Fibroblast of lung (primary cell): ENCODE measurements around the gene KCNK18. TPM values are rescaled to one million over a fixed set of nuclear protein-coding genes. Genes with fewer than 3 reads are reported as not detected.
"Not testable (repeated sequence)": the region's sequence is repeated elsewhere in the genome, so short reads cannot be mapped to it uniquely, and the experiment has no call there.

ENCODE experiments used
- DNase-seq, 2 donors: peaks; one replicate each; pipeline versions ENCODE4 v3.0.0 to v3.0.0-alpha.2; 2010; ENCODE audit warnings: low read depth in 2 of 2
- H2AFZ ChIP-seq: 2 replicates; pipeline ENCODE4 v1.5.1; 2012; ENCODE audit warnings: low read length, control low read depth, inconsistent platforms
- H3K27ac ChIP-seq: 2 replicates; pipeline ENCODE4 v1.5.1; 2011; ENCODE audit warnings: low read length, control low read depth; ENCODE audit not compliant: insufficient read depth
- H3K27me3 ChIP-seq: 2 replicates; pipeline ENCODE4 v1.5.1; 2011; ENCODE audit warnings: mild to moderate bottlenecking, low read length; ENCODE audit not compliant: control insufficient read depth, insufficient read depth
- H3K36me3 ChIP-seq: 2 replicates; pipeline ENCODE4 v1.5.1; 2011; ENCODE audit warnings: low read length; ENCODE audit not compliant: control insufficient read depth, insufficient read depth
- H3K4me1 ChIP-seq: 2 replicates; pipeline ENCODE4 v1.5.1; 2011; ENCODE audit warnings: low read length; ENCODE audit not compliant: control insufficient read depth, insufficient read depth; ENCODE audit errors: extremely low read depth
- H3K4me2 ChIP-seq: 2 replicates; pipeline ENCODE4 v1.5.1; 2011; ENCODE audit warnings: low read length, control low read depth; ENCODE audit not compliant: insufficient read depth; ENCODE audit errors: extremely low read depth
- H3K4me3 ChIP-seq, 4 experiments: fragments of 200-600 bp in 1 of 4; sonication (generic) in 1 of 4; replicated peaks in 1 of 4; 2 replicates each; pipeline ENCODE4 v1.5.1; 2011 to 2016; ENCODE audit warnings: low read length in 4 of 4, low read depth in 3 of 4, mild to moderate bottlenecking in 3 of 4, control low read depth in 2 of 4, inconsistent platforms in 1 of 4, mixed read lengths in 1 of 4; ENCODE audit not compliant: insufficient read depth in 1 of 4; ENCODE audit errors: control extremely low read depth in 1 of 4
- H3K79me2 ChIP-seq: 2 replicates; pipeline ENCODE4 v1.5.1; 2012; ENCODE audit warnings: mild to moderate bottlenecking, low read length, inconsistent platforms; ENCODE audit not compliant: control insufficient read depth, insufficient read depth
- H3K9ac ChIP-seq: 2 replicates; pipeline ENCODE4 v1.5.1; 2011; ENCODE audit warnings: mild to moderate bottlenecking, low read length, control low read depth; ENCODE audit not compliant: insufficient read depth
- H3K9me3 ChIP-seq: 2 replicates; pipeline ENCODE4 v1.5.1; 2012; ENCODE audit warnings: low read depth, low read length; ENCODE audit not compliant: control insufficient read depth, insufficient read depth
- H4K20me1 ChIP-seq: 2 replicates; pipeline ENCODE4 v1.5.1; 2011; ENCODE audit warnings: low read length; ENCODE audit not compliant: control insufficient read depth, insufficient read depth; ENCODE audit errors: extremely low read depth
- EZH2 ChIP-seq: IDR thresholded peaks from 2 replicates; pipeline ENCODE4 v1.5.1; 2012; ENCODE audit warnings: low read length, control low read depth, mild to moderate bottlenecking; ENCODE audit errors: missing control alignments
- polyA plus RNA-seq, 2 donors: library from polyadenylated mRNA; depleted of rRNA in 1 of 2; stranded (reverse) in 1 of 2; unstranded in 1 of 2; fragments of >200 nt; gene quantifications; 2 replicates each; pipeline ENCODE4 v1.2.1, GENCODE V29; 2011 to 2012; ENCODE audit warnings: missing spikeins in 1 of 2
- total RNA-seq: library from RNA; depleted of rRNA; stranded (reverse); fragments of >200 nt; gene quantifications from 2 replicates; pipeline ENCODE4 v1.2.1, GENCODE V29; 2014
- TF ChIP-seq, protein P1 (sequence below), 2 donors: IDR thresholded peaks in 1 of 2; conservative IDR thresholded peaks in 1 of 2; 1 replicate in 1 of 2; 2 replicates in 1 of 2; pipeline ENCODE4 v1.5.1; 2011 to 2012; ENCODE audit warnings: low read length in 2 of 2, control low read depth in 1 of 2, inconsistent platforms in 1 of 2, low read depth in 1 of 2, mild to moderate bottlenecking in 1 of 2

KCNK18 gene
- total and polyA plus RNA-seq, 2 donors (not counting 1 experiment from before 2014, with no cell fraction given) = not detected

- H4K20me1 ChIP-seq = peaks cover under 1% of the 10 kb centered on the region
- H2AFZ ChIP-seq = no peak overlapping the region
- H3K79me2 ChIP-seq = no peaks in the 10 kb centered on the region
- H3K4me3 ChIP-seq = no peak overlapping the region
- H3K27ac ChIP-seq = no peak overlapping the region
- H3K36me3 ChIP-seq = no peaks in the 10 kb centered on the region
- no peaks in the 10 kb centered on the region for H3K9me3 ChIP-seq
- no peaks in the 10 kb centered on the region for H3K4me1 ChIP-seq
- TF ChIP-seq, protein P1, sequence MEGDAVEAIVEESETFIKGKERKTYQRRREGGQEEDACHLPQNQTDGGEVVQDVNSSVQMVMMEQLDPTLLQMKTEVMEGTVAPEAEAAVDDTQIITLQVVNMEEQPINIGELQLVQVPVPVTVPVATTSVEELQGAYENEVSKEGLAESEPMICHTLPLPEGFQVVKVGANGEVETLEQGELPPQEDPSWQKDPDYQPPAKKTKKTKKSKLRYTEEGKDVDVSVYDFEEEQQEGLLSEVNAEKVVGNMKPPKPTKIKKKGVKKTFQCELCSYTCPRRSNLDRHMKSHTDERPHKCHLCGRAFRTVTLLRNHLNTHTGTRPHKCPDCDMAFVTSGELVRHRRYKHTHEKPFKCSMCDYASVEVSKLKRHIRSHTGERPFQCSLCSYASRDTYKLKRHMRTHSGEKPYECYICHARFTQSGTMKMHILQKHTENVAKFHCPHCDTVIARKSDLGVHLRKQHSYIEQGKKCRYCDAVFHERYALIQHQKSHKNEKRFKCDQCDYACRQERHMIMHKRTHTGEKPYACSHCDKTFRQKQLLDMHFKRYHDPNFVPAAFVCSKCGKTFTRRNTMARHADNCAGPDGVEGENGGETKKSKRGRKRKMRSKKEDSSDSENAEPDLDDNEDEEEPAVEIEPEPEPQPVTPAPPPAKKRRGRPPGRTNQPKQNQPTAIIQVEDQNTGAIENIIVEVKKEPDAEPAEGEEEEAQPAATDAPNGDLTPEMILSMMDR (conservative IDR thresholded peaks at IDR 0.05 in 1 of 2, IDR thresholded peaks at IDR 0.05 in 1 of 2; ENCODE audit: low read depth in 1 of 2, low read length in 2 of 2) = no peak
- no peak for TF ChIP-seq EZH2
- no peak for DNase-seq
- peaks cover 1% of the 10 kb centered on the region for H3K27me3 ChIP-seq
- no peak overlapping the region for H3K4me2 ChIP-seq
- H3K9ac ChIP-seq = no peak overlapping the region
Observed at GRCh38 chr10:117178190-117178589, 19.1 kb upstream of the KCNK18 start.

GRCh38 chr10:117184296-117184695, 13.0 kb upstream of the KCNK18 start:
- no peaks in the 10 kb centered on the region for H3K36me3 ChIP-seq
- no peaks in the 10 kb centered on the region for H3K9me3 ChIP-seq
- H4K20me1 ChIP-seq = no peaks in the 10 kb centered on the region
- no peak overlapping the region for H3K4me2 ChIP-seq
- no peak overlapping the region for H3K4me3 ChIP-seq
- no peak for DNase-seq
- H3K27ac ChIP-seq = no peak overlapping the region
- no peak overlapping the region for H3K9ac ChIP-seq
- no peak overlapping the region for H2AFZ ChIP-seq
- no peaks in the 10 kb centered on the region for H3K79me2 ChIP-seq
- H3K4me1 ChIP-seq = no peaks in the 10 kb centered on the region
- no peak for TF ChIP-seq EZH2
- TF ChIP-seq, protein P1 (conservative IDR thresholded peaks at IDR 0.05 in 1 of 2, IDR thresholded peaks at IDR 0.05 in 1 of 2; ENCODE audit: low read depth in 1 of 2, low read length in 2 of 2) = no peak
- no peaks in the 10 kb centered on the region for H3K27me3 ChIP-seq

GRCh38 chr10:117184821-117185220, 12.5 kb upstream of the KCNK18 start:
- Histone ChIP-seq H2AFZ (no peak overlapping the region), H3K36me3 (no peaks in the 10 kb centered on the region), H3K4me3 (no peak overlapping the region), H3K4me2 (no peak overlapping the region), H3K9me3 (no peaks in the 10 kb centered on the region), H3K27me3 (no peaks in the 10 kb centered on the region), H4K20me1 (no peaks in the 10 kb centered on the region), H3K9ac (no peak overlapping the region), H3K79me2 (no peaks in the 10 kb centered on the region), H3K4me1 (no peaks in the 10 kb centered on the region), H3K27ac (no peak overlapping the region)
- DNase-seq = no peak
- TF ChIP-seq, protein P1 (conservative IDR thresholded peaks at IDR 0.05 in 1 of 2, IDR thresholded peaks at IDR 0.05 in 1 of 2; ENCODE audit: low read depth in 1 of 2, low read length in 2 of 2) = no peak
- no peak for TF ChIP-seq EZH2

DNA sequence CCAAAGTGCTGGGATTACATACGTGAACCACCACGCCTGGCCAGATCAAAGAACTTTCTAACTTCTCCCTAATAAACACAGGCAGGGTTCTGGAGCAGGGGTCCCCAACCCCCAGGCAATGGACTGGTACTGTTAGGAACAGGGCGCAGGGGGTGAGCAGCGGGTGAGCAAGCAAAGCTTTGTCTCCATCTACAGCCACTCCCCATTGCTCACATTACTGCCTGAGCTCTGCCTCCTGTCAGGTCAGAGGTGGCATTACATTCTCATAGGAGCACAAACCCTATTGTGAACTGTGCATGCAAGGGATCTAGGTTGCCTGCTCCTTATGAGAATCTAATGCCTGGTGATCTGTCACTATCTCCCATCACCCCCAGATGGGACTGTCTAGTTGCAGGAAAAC, 11.5 kb upstream of the KCNK18 start:
- H3K4me1 ChIP-seq, H4K20me1 ChIP-seq, H3K4me3 ChIP-seq, H3K4me2 ChIP-seq, H3K9me3 ChIP-seq, H3K27ac ChIP-seq, H3K79me2 ChIP-seq, H3K36me3 ChIP-seq, H3K27me3 ChIP-seq, H2AFZ ChIP-seq, H3K9ac ChIP-seq, DNase-seq: not testable (repeated sequence)
